HG02571 (cell line): ENCODE measurements around the gene CXCL1.
"Not testable (repeated sequence)": the region's sequence is repeated elsewhere in the genome, so short reads cannot be mapped to it uniquely, and the experiment has no call there.

ENCODE experiments used
- ATAC-seq: cut with Tn5 transposase; IDR thresholded peaks from one replicate; pipeline ENCODE4 v1.9.1; 2021; ENCODE audit warnings: mild to moderate bottlenecking, moderate library complexity; ENCODE audit not compliant: unreplicated experiment

CXCL1 gene

GRCh38 chr4:73874386-73874785, 5.2 kb downstream of the CXCL1 start:
- ATAC-seq, result no peak

- ATAC-seq, result no peak
These were observed 6.2 kb downstream of the CXCL1 start for GRCh38 chr4:73875401-73875800.

GRCh38 chr4:73883306-73883705, 14.1 kb downstream of the CXCL1 start:
- ATAC-seq, result no peak

GRCh38 chr4:73885574-73886267, 16.5 kb downstream of the CXCL1 start:
- ATAC-seq, result no peak

GRCh38 chr4:73891326-73891725, 22.1 kb downstream of the CXCL1 start:
- ATAC-seq, result no peak

GRCh38 chr4:73891739-73892405, 22.7 kb downstream of the CXCL1 start:
- no peak for ATAC-seq

- no peak for ATAC-seq
These were observed 23.8 kb downstream of the CXCL1 start for GRCh38 chr4:73892966-73893365.

- no peak for ATAC-seq
These were observed 24.8 kb downstream of the CXCL1 start for GRCh38 chr4:73894001-73894400.

- ATAC-seq, result no peak
These were observed 26.3 kb downstream of the CXCL1 start for GRCh38 chr4:73895201-73896175.

GRCh38 chr4:73896416-73896815, 27.2 kb downstream of the CXCL1 start:
- no peak for ATAC-seq

GRCh38 chr4:73897380-73898136, 28.4 kb downstream of the CXCL1 start:
- no peak for ATAC-seq

- not testable (repeated sequence) for ATAC-seq
These were observed 30.1 kb downstream of the CXCL1 start for GRCh38 chr4:73899338-73899737.

- ATAC-seq, result no peak
These were observed 31.8 kb downstream of the CXCL1 start for GRCh38 chr4:73901031-73901430.

GRCh38 chr4:73902038-73902637, 32.9 kb downstream of the CXCL1 start:
- ATAC-seq, result no peak

GRCh38 chr4:73902817-73903547, 33.8 kb downstream of the CXCL1 start:
- no peak for ATAC-seq

GRCh38 chr4:73904491-73904890, 35.3 kb downstream of the CXCL1 start:
- no peak for ATAC-seq

GRCh38 chr4:73908965-73909364, 39.8 kb downstream of the CXCL1 start:
- no peak for ATAC-seq

GRCh38 chr4:73911746-73912145, 42.6 kb downstream of the CXCL1 start:
- ATAC-seq, result no peak

GRCh38 chr4:73912191-73912590, 43.0 kb downstream of the CXCL1 start:
- ATAC-seq, result no peak

- no peak for ATAC-seq
These were observed 44.9 kb downstream of the CXCL1 start for GRCh38 chr4:73914071-73914470.
